Mucosa of rectum (tissue), 2 donors: ENCODE data around the gene RHBG.

Experiments used
- H3K27ac ChIP-seq, 2 donors: one replicate each; pipeline ENCODE4 v1.7.0; 2013; ENCODE audit warnings: inconsistent platforms in 2 of 2, low read depth in 2 of 2, low read length in 2 of 2
- H3K27me3 ChIP-seq, 2 donors: one replicate each; pipeline ENCODE4 v1.7.0; 2013; ENCODE audit warnings: low read length in 2 of 2; ENCODE audit not compliant: control insufficient read depth in 2 of 2, insufficient read depth in 2 of 2
- H3K36me3 ChIP-seq, 2 donors: one replicate each; pipeline ENCODE4 v1.7.0; 2013; ENCODE audit warnings: low read length in 2 of 2; ENCODE audit not compliant: control insufficient read depth in 2 of 2, insufficient read depth in 2 of 2
- H3K4me1 ChIP-seq, 2 donors: one replicate each; pipeline ENCODE4 v1.7.0; 2013; ENCODE audit warnings: low read length in 2 of 2, mild to moderate bottlenecking in 1 of 2; ENCODE audit not compliant: control insufficient read depth in 2 of 2, insufficient read depth in 2 of 2
- H3K4me3 ChIP-seq, 2 donors: one replicate each; pipeline ENCODE4 v1.7.0; 2013; ENCODE audit warnings: low read length in 2 of 2
- H3K9ac ChIP-seq, 2 donors: one replicate each; pipeline ENCODE4 v1.7.0; 2013; ENCODE audit warnings: low read length in 2 of 2, low read depth in 1 of 2, mild to moderate bottlenecking in 1 of 2
- H3K9me3 ChIP-seq, 2 donors: one replicate each; pipeline ENCODE4 v1.7.0; 2013; ENCODE audit warnings: low read length in 2 of 2; ENCODE audit not compliant: control insufficient read depth in 2 of 2
- donor health status: healthy.
- donor health status: Normal muscosa, but diverticular disease.

The RHBG gene

DNA sequence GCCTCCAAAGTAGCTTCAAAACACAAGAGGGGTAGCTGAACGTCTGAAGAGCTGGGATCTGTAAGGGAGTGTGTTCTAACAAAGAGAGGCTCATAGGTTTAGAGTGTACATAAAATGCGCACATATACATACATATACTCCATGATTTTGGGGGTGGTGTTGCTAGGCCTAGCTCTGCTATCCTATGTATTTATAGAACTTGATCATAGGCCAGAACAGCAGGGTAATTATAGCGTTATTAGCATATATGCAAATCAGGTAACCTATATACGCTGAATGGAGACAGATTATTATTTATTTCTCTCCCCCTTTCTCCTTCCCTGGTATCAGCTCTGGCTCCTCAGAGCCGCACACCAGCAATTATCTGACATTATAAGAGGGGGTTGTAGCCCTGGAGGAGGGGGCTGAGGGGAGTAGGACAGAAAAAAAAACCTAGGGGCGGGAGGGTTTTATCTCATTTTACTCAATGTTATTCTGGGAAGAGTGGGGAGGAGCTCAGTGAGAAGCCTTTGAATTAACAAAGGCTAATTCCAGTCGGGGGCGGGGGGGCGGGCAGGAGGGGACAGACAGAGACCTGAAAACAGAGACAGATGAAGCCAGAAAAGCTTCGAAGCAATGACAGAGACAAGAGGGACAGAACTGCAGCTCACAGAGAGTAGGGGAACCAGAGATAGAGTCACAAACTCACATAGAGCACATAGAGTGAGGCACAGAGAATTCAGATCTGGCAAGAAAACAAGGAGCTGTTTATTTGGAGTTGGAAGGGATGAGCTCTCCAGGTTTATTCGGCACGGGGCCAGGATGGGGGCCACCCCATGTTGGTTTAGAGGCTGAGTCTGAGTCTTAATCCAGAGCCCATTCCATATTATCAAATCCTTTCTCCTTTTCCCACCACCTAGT lies 63.0 kb downstream of the RHBG start:
- Histone ChIP-seq H3K4me1 (peaks cover 3 to 7% of the 10 kb centered on the region in 2 donors), H3K36me3 (no peaks in the 10 kb centered on the region), H3K27me3 (peaks cover 82 to 84% of the 10 kb centered on the region in 2 donors), H3K9me3 (no peaks in the 10 kb centered on the region), H3K27ac (no peak overlapping the region), H3K4me3 (no peak overlapping the region), H3K9ac (no peak overlapping the region)

DNA sequence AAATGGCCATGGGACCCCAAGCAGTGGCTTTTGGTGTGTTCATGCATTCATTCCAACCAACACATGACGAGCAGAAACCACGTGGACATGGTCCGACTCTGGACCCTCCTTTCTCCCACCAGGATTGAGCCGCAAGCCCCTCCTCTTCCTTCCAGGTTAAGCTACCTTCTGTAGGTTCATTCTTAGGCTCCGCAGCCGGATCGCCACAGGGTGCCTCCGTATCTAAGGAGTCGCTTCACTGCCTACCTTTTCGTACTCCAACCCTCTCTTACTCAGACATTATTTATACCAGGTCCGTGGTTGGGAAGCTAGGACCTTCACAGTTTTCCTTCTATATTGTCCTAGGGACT lies 63.6 kb downstream of the RHBG start:
- H3K27ac ChIP-seq, result no peak overlapping the region
- peaks cover 85 to 86% of the 10 kb centered on the region in 2 donors for H3K27me3 ChIP-seq
- no peaks in the 10 kb centered on the region for H3K9me3 ChIP-seq
- peaks cover 3 to 7% of the 10 kb centered on the region in 2 donors for H3K4me1 ChIP-seq
- no peaks in the 10 kb centered on the region for H3K36me3 ChIP-seq
- H3K4me3 ChIP-seq, result no peak overlapping the region
- no peak overlapping the region for H3K9ac ChIP-seq

DNA sequence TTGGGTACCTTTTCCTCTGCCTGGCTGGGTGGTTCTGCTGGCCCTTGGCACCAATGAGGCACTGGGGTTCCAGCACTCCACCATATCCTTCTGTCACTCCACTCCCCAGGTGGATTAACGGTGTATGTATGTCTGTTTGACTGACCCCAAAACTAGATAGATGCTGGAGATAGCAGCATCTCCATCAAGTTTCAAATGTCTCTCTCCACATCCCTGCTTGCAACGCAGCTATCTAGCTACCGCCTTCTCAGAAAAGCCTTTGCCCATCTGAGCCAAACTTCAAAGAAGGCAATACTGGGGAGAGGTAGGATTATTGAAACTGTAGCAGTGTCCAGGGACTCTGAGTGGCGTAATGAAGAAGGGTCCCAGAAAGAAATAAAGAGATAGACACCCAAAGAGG lies 64.0 kb downstream of the RHBG start:
- H3K27me3 ChIP-seq, result peaks cover 84 to 88% of the 10 kb centered on the region in 2 donors
- H3K9ac ChIP-seq, result no peak overlapping the region

DNA sequence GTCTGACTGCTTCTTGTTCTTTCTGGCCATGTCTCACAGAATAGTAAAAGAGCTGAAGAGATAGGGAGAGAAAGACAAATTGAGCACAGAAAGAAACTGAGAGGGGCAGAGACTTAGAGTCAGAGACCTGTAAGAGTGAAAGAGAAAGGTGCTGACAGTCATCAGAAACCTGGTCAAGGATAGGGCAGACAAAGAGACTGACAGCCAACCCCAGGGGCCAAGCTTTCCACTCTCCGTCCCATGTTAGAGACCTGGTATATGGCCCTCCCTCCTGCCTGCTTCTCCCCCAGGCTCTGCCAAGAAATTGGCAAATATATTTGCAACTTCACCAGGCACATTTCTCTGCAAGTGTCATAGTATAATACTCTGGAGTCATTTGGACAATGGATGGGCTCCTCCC lies 64.6 kb downstream of the RHBG start:
- Histone ChIP-seq H3K4me3 (no peak overlapping the region), H3K27ac (no peak overlapping the region), H3K36me3 (no peaks in the 10 kb centered on the region), H3K4me1 (peaks cover 3 to 7% of the 10 kb centered on the region in 2 donors), H3K9ac (no peak overlapping the region), H3K9me3 (no peaks in the 10 kb centered on the region), H3K27me3 (peaks cover 86 to 88% of the 10 kb centered on the region in 2 donors)

More for the DNA sequence above, 64.0 kb downstream of the RHBG start:
- Histone ChIP-seq H3K36me3 (no peaks in the 10 kb centered on the region), H3K4me3 (no peak overlapping the region), H3K27ac (no peak overlapping the region), H3K9me3 (no peaks in the 10 kb centered on the region), H3K4me1 (peaks cover 3 to 7% of the 10 kb centered on the region in 2 donors)
